ENCODE results near the gene F8.

DNA sequence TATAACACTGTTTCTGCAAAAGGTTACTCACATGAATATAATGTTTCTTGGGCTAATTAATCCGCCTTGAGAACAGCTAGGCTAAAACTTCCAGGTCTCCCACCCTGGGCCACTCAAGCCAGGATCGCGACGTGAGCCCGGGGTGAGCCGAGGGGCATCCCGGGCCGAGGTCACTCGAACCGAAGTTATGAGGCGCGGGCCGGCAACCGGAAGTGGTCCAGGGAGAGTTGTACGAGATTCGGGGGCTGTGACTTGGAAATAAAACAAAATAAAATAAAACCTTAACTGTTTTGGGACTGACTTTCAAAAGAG, 48.1 kb upstream of the F8 start:
- TF ChIP-seq, protein P1, sequence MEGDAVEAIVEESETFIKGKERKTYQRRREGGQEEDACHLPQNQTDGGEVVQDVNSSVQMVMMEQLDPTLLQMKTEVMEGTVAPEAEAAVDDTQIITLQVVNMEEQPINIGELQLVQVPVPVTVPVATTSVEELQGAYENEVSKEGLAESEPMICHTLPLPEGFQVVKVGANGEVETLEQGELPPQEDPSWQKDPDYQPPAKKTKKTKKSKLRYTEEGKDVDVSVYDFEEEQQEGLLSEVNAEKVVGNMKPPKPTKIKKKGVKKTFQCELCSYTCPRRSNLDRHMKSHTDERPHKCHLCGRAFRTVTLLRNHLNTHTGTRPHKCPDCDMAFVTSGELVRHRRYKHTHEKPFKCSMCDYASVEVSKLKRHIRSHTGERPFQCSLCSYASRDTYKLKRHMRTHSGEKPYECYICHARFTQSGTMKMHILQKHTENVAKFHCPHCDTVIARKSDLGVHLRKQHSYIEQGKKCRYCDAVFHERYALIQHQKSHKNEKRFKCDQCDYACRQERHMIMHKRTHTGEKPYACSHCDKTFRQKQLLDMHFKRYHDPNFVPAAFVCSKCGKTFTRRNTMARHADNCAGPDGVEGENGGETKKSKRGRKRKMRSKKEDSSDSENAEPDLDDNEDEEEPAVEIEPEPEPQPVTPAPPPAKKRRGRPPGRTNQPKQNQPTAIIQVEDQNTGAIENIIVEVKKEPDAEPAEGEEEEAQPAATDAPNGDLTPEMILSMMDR (IDR thresholded peaks at IDR 0.05), result no peak
- no peak for TF ChIP-seq POLR2A (IDR thresholded peaks at IDR 0.05)
